Keratinocyte (primary cell): ENCODE data around the gene MYOD1. TPM values are rescaled to one million over a fixed set of nuclear protein-coding genes. Genes with fewer than 3 reads are reported as not detected.

Experiments
- DNase-seq: peaks from one replicate; pipeline ENCODE4 v3.0.0-alpha.2; 2011; ENCODE audit warnings: low read depth, missing footprints, low spot score
- FAIRE-seq: peaks from 2 replicates; lab custom pipeline; 2011; peaks lifted over from hg19 to GRCh38; lab: Jason Lieb, UNC
- H2AFZ ChIP-seq: 2 replicates; pipeline ENCODE4 v1.6.0; 2012; ENCODE audit warnings: low read length, control low read depth, inconsistent platforms; ENCODE audit not compliant: control insufficient read depth
- H3K27ac ChIP-seq: 2 replicates; pipeline ENCODE4 v1.5.1; 2011; ENCODE audit warnings: low read length; ENCODE audit not compliant: control insufficient read depth, insufficient read depth
- H3K27me3 ChIP-seq: 3 replicates; pipeline ENCODE4 v1.6.0; 2011; ENCODE audit warnings: low read length; ENCODE audit not compliant: control insufficient read depth, insufficient read depth; ENCODE audit errors: extremely low read depth
- H3K36me3 ChIP-seq, 2 experiments: 2 replicates in 1 of 2; 3 replicates in 1 of 2; pipeline ENCODE4 v1.5.1; 2011; ENCODE audit warnings: low read length in 2 of 2, mild to moderate bottlenecking in 1 of 2; ENCODE audit not compliant: control insufficient read depth in 2 of 2, insufficient read depth in 2 of 2; ENCODE audit errors: extremely low read depth in 1 of 2
- H3K4me1 ChIP-seq: 3 replicates; pipeline ENCODE4 v1.5.1; 2011; ENCODE audit warnings: low read length; ENCODE audit not compliant: control insufficient read depth, insufficient read depth; ENCODE audit errors: extremely low read depth
- H3K4me2 ChIP-seq: 3 replicates; pipeline ENCODE4 v1.6.0; 2011; ENCODE audit warnings: low read depth, low read length; ENCODE audit not compliant: control insufficient read depth, insufficient read depth; ENCODE audit errors: extremely low read depth
- H3K4me3 ChIP-seq, 3 experiments: fragments of 200-600 bp in 1 of 3; sonication (generic) in 1 of 3; 2 replicates in 2 of 3; 3 replicates in 1 of 3; pipeline ENCODE4 v1.5.1; 2011 to 2016; ENCODE audit warnings: low read length in 3 of 3, mild to moderate bottlenecking in 3 of 3, control low read depth in 2 of 3, inconsistent platforms in 1 of 3, low read depth in 1 of 3, mixed read lengths in 1 of 3, mixed run types in 1 of 3, moderate library complexity in 1 of 3; ENCODE audit not compliant: control insufficient read depth in 2 of 3, insufficient read depth in 2 of 3; ENCODE audit errors: extremely low read depth in 1 of 3
- H3K79me2 ChIP-seq: 2 replicates; pipeline ENCODE4 v1.6.0; 2012; ENCODE audit warnings: low read length; ENCODE audit not compliant: control insufficient read depth, insufficient read depth
- H3K9ac ChIP-seq: 3 replicates; pipeline ENCODE4 v1.6.0; 2011; ENCODE audit warnings: low read length; ENCODE audit not compliant: control insufficient read depth, insufficient read depth; ENCODE audit errors: extremely low read depth
- H3K9me1 ChIP-seq: 3 replicates; pipeline ENCODE4 v1.6.0; 2011; ENCODE audit warnings: low read length; ENCODE audit not compliant: control insufficient read depth, insufficient read depth; ENCODE audit errors: extremely low read depth
- H3K9me3 ChIP-seq: 2 replicates; pipeline ENCODE4 v1.5.1; 2012; ENCODE audit warnings: low read depth, low read length; ENCODE audit not compliant: control insufficient read depth
- H4K20me1 ChIP-seq: 3 replicates; pipeline ENCODE4 v1.6.0; 2011; ENCODE audit warnings: low read length; ENCODE audit not compliant: control insufficient read depth, insufficient read depth; ENCODE audit errors: extremely low read depth
- EZH2 ChIP-seq: IDR thresholded peaks from one replicate; pipeline ENCODE4 v1.6.1; 2012; ENCODE audit warnings: inconsistent platforms, mild to moderate bottlenecking, low read length, moderate library complexity
- dilution Hi-C: fragments of 300-500 bp; cut with MboI; formaldehyde crosslinking; loops from one replicate; pipeline ENCODE4 v1.7.0; 2020; ENCODE audit warnings: low sequenced_read_pairs; ENCODE audit not compliant: extremely low pct_ligation_motif_present
- polyA plus RNA-seq, 5 experiments: library from polyadenylated mRNA; depleted of rRNA in 3 of 5; stranded (reverse) in 3 of 5; stranded (forward) in 1 of 5; unstranded in 1 of 5; fragments of >200 nt; gene quantifications; 1 replicate in 1 of 5; 2 replicates in 3 of 5; 3 replicates in 1 of 5; pipeline versions ENCODE4 v1.2.1 to v1.2.3, GENCODE V29; 2011 to 2012; ENCODE audit warnings: missing spikeins in 2 of 5, low read depth in 1 of 5, low replicate concordance in 1 of 5
- TF ChIP-seq, protein P1 (sequence below), 3 experiments: IDR thresholded peaks in 1 of 3; conservative IDR thresholded peaks in 1 of 3; optimal IDR thresholded peaks in 1 of 3; 2 replicates in 2 of 3; 3 replicates in 1 of 3; pipeline versions ENCODE3 to v1.5.1; 2011; ENCODE audit warnings: low read length in 3 of 3, mild to moderate bottlenecking in 3 of 3, moderate library complexity in 2 of 3, control low read depth in 1 of 3, inconsistent platforms in 1 of 3; ENCODE audit not compliant: insufficient read depth in 2 of 3; ENCODE audit errors: extremely low read depth in 1 of 3

Gene MYOD1
- polyA plus RNA-seq, 1 donor (not counting 4 experiments of a cell fraction or from before 2014, with no cell fraction given) = not detected

DNA sequence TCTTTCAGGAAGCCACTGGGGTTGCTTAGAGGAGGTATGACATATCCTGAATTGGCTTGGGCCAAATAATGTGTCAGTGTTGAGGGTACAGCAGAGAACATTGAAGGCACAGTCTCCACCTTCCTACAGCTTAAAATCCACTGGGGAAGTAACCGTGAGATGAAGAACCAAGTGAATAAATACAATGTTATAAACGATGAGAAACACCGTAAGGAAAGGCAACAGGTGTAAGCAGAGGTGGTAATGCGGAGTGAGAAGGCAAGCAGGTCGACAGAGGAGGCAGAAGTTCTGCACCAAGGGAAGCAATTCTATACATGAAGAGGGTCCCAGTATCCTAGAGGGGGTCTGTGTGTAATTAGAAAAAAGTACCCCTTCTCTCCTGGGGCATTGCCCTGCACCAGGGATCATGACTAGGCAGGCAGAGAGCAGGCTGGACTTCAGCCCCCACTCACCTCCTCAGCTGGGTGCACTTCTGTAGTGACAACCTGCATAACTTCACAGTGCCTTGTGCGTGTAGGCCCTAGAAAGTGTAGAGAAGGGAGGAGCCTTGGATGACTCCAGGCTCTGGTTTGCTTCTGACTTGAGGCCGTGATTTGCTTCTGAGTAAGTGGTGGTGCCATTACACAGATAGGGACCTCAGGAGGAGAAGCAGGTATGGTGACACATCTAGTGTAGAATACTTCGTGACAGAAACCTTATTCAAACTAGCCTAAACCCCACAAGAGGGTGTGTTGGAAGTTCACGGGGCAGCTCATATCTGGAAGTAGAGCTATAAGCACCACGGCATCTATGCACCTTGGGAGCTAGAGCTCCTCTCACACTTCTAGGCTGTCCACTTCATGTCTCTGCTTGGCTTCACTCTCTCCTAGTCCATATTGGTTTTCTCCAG lies 4.9 kb downstream of the MYOD1 start:
- no peak for DNase-seq
- Histone ChIP-seq H3K27ac (no peak overlapping the region), H4K20me1 (no peaks in the 10 kb centered on the region), H3K4me2 (no peak overlapping the region), H3K9me1 (no peaks in the 10 kb centered on the region), H3K9me3 (no peaks in the 10 kb centered on the region), H3K36me3 (no peaks in the 10 kb centered on the region), H3K27me3 (peaks cover 54% of the 10 kb centered on the region), H3K79me2 (no peaks in the 10 kb centered on the region), H3K4me3 (no peak overlapping the region), H2AFZ (no peak overlapping the region), H3K4me1 (peaks cover 2% of the 10 kb centered on the region), H3K9ac (no peak overlapping the region)
- no peak for FAIRE-seq
- TF ChIP-seq EZH2 = no peak
- TF ChIP-seq, protein P1, sequence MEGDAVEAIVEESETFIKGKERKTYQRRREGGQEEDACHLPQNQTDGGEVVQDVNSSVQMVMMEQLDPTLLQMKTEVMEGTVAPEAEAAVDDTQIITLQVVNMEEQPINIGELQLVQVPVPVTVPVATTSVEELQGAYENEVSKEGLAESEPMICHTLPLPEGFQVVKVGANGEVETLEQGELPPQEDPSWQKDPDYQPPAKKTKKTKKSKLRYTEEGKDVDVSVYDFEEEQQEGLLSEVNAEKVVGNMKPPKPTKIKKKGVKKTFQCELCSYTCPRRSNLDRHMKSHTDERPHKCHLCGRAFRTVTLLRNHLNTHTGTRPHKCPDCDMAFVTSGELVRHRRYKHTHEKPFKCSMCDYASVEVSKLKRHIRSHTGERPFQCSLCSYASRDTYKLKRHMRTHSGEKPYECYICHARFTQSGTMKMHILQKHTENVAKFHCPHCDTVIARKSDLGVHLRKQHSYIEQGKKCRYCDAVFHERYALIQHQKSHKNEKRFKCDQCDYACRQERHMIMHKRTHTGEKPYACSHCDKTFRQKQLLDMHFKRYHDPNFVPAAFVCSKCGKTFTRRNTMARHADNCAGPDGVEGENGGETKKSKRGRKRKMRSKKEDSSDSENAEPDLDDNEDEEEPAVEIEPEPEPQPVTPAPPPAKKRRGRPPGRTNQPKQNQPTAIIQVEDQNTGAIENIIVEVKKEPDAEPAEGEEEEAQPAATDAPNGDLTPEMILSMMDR (optimal IDR thresholded peaks at IDR 0.05 in 1 of 3, IDR thresholded peaks at IDR 0.05 in 1 of 3, conservative IDR thresholded peaks at IDR 0.05 in 1 of 3; ENCODE audit: extremely low read depth in 1 of 3, insufficient read depth in 2 of 3, low read length in 3 of 3) = no peak
- dilution Hi-C loops = no loop called here

GRCh38 chr11:17725174-17725573 lies 5.8 kb downstream of the MYOD1 start:
- peaks cover 45% of the 10 kb centered on the region for H3K27me3 ChIP-seq
- FAIRE-seq = no peak

More at GRCh38 chr11:17725174-17725573, 5.8 kb downstream of the MYOD1 start:
- no peak overlapping the region for H3K27ac ChIP-seq
- H3K9me3 ChIP-seq = no peaks in the 10 kb centered on the region
- no peak overlapping the region for H2AFZ ChIP-seq
- TF ChIP-seq, protein P1 (optimal IDR thresholded peaks at IDR 0.05 in 1 of 3, IDR thresholded peaks at IDR 0.05 in 1 of 3, conservative IDR thresholded peaks at IDR 0.05 in 1 of 3; ENCODE audit: extremely low read depth in 1 of 3, insufficient read depth in 2 of 3, low read length in 3 of 3) = no peak
- no peak for TF ChIP-seq EZH2
- no peak overlapping the region for H3K4me2 ChIP-seq
- dilution Hi-C loops = loop anchor here (5.0 kb wide), 1 partner anchor 252 kb away; no protein-coding TSS in a partner anchor
- H3K79me2 ChIP-seq = no peaks in the 10 kb centered on the region
- DNase-seq = no peak
- peaks cover 2% of the 10 kb centered on the region for H3K4me1 ChIP-seq
- H3K9me1 ChIP-seq = no peaks in the 10 kb centered on the region
- no peak overlapping the region for H3K9ac ChIP-seq
- H3K36me3 ChIP-seq = no peaks in the 10 kb centered on the region
- no peak overlapping the region for H3K4me3 ChIP-seq
- H4K20me1 ChIP-seq = no peaks in the 10 kb centered on the region
